ENCODE data around the gene TREH.

DNA sequence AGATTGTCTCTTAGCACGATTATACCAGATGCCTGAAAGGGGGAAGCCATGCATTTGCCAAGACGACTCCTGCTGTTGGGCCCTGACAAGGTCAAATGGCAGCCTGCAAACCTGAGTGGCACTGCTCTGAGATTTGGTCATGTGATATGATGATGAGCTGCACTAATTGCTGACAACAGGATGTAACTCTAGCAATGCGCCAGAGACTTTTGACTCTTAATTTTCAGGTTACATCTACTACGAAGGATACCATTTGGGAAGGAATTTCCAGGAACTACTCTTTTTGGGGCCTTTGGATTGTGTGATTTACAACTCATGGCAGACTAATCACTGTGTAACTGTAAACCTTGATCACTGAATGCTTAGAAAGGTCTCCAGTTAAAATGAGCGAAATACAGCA, 13.1 kb downstream of the TREH start:
- TF ChIP-seq SIN3A (conservative IDR thresholded peaks at IDR 0.05 in 1 of 2, IDR thresholded peaks at IDR 0.05 in 1 of 2; ENCODE audit: low read depth in 1 of 2, low read length in 2 of 2): no peak
- no peak for TF ChIP-seq POU5F1 (IDR thresholded peaks at IDR 0.05; ENCODE audit: low read depth, low read length)
- TF ChIP-seq, protein P1, sequence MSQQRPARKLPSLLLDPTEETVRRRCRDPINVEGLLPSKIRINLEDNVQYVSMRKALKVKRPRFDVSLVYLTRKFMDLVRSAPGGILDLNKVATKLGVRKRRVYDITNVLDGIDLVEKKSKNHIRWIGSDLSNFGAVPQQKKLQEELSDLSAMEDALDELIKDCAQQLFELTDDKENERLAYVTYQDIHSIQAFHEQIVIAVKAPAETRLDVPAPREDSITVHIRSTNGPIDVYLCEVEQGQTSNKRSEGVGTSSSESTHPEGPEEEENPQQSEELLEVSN (IDR thresholded peaks at IDR 0.05): no peak
- TF ChIP-seq CEBPB (IDR thresholded peaks at IDR 0.05; ENCODE audit: low read depth, low read length): no peak
- TF ChIP-seq, protein P2, sequence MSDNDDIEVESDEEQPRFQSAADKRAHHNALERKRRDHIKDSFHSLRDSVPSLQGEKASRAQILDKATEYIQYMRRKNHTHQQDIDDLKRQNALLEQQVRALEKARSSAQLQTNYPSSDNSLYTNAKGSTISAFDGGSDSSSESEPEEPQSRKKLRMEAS (IDR thresholded peaks at IDR 0.05): no peak
- TF ChIP-seq SP1 (IDR thresholded peaks at IDR 0.05; ENCODE audit: low read depth, low read length): no peak
- TF ChIP-seq POLR2A (IDR thresholded peaks at IDR 0.05; ENCODE audit: control extremely low read depth in 1 of 2, low read depth in 2 of 2, low read length in 2 of 2): no peak
- TF ChIP-seq, protein P3, sequence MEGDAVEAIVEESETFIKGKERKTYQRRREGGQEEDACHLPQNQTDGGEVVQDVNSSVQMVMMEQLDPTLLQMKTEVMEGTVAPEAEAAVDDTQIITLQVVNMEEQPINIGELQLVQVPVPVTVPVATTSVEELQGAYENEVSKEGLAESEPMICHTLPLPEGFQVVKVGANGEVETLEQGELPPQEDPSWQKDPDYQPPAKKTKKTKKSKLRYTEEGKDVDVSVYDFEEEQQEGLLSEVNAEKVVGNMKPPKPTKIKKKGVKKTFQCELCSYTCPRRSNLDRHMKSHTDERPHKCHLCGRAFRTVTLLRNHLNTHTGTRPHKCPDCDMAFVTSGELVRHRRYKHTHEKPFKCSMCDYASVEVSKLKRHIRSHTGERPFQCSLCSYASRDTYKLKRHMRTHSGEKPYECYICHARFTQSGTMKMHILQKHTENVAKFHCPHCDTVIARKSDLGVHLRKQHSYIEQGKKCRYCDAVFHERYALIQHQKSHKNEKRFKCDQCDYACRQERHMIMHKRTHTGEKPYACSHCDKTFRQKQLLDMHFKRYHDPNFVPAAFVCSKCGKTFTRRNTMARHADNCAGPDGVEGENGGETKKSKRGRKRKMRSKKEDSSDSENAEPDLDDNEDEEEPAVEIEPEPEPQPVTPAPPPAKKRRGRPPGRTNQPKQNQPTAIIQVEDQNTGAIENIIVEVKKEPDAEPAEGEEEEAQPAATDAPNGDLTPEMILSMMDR (IDR thresholded peaks at IDR 0.05; ENCODE audit: control extremely low read depth in 1 of 3, insufficient read depth in 1 of 3, low read depth in 1 of 3, low read length in 3 of 3): no peak
- TF ChIP-seq TBP (IDR thresholded peaks at IDR 0.05; ENCODE audit: low read depth, low read length): no peak
- no peak for TF ChIP-seq EZH2 (IDR thresholded peaks at IDR 0.05; ENCODE audit: low read depth, low read length, severe bottlenecking)
- no peak for TF ChIP-seq TAF1 (IDR thresholded peaks at IDR 0.05; ENCODE audit: low read depth, low read length)
- no peak for TF ChIP-seq KDM1A (IDR thresholded peaks at IDR 0.05; ENCODE audit: borderline replicate concordance, low read length)
- TF ChIP-seq RBBP5 (IDR thresholded peaks at IDR 0.05; ENCODE audit: borderline replicate concordance, low read depth, low read length): no peak
